HEK293 (cell line): ENCODE results near the gene SZRD1.

Experiments used
- ATF2 ChIP-seq: fragments of 450-650 bp; formaldehyde crosslinking; IDR thresholded peaks from 2 replicates; pipeline ENCODE4 v1.5.1; 2016; ENCODE audit warnings: missing biosample characterization, missing genetic modification characterization, low read depth
- REST ChIP-seq: fragments of 450-650 bp; formaldehyde crosslinking; IDR thresholded peaks from 2 replicates; pipeline ENCODE4 v1.5.1; 2016; ENCODE audit warnings: missing biosample characterization, missing genetic modification characterization
- ZNF121 ChIP-seq: fragments of 450-650 bp; formaldehyde crosslinking; IDR thresholded peaks from 2 replicates; pipeline ENCODE4 v1.5.1; 2016; ENCODE audit warnings: missing biosample characterization, missing genetic modification characterization
- ZNF341 ChIP-seq: fragments of 450-650 bp; formaldehyde crosslinking; IDR thresholded peaks from 2 replicates; pipeline ENCODE4; 2016; ENCODE audit warnings: low read depth, missing biosample characterization, missing genetic modification characterization
- ZNF510 ChIP-seq: fragments of 450-650 bp; formaldehyde crosslinking; IDR thresholded peaks from 2 replicates; pipeline ENCODE4 v1.5.1; 2018; ENCODE audit warnings: mild to moderate bottlenecking, missing genetic modification characterization, missing biosample characterization; ENCODE audit not compliant: insufficient replicate concordance

DNA sequence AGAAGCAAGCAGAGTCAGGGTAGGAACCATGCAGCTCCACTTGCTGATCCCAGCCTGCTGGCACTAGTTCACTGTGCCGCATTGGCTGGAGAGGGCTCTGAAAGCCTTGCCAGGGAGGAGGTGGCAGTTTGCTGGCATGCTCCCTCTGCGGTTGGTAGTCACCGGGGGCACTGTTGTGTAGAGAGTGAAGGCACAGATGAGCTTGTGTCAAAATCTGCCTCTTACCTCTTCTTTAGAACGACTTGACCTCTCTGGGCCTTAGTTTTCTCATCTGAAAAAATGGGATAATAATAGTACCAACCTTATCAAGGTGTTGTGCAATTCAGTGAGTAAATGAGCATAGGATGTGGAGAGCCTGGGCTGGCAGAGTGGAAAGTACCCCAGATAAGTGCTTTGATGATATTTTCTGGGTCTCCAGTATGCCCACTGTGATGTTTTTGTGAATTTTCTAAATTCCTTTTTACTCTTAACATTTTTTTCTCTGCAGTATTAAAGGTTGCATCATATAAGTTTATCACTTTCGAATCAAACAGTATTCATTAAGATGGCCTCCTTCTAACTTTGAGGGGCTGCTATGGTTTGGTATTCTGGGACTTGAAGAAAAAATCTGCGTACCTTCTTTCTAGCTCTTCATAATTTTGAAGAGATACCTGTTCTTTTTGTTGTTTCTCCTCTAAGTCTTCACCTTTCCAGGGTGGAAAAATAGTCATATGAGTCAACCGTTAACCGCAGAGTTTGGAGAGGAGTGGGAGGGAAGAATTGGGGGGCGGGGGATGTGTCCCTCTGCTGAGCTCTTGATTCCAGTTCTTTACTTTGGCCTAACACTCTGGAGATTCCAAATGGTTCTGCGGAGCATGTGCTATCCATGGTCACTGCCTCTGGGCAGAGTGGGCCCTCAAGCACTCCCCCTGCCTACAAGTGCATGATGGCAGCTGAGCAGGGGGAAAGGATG, 26.8 kb downstream of the SZRD1 start:
- TF ChIP-seq ZNF121 (tag by site-specific recombination) (no peak), ATF2 (tag by site-specific recombination) (no peak), ZNF341 (tag by site-specific recombination) (no peak), REST (tag by site-specific recombination) (no peak), ZNF510 (no peak)
